Heart left ventricle (tissue), 13 donors: ENCODE measurements around the gene SLX9.

Source experiments
- CTCF ChIP-seq, 12 donors: fragments of 200-600 bp; sonication (generic) in 4 of 12; IDR thresholded peaks; one replicate each; pipeline versions ENCODE4 v1.5.0 to v1.8.0; 2018 to 2022; ENCODE audit warnings: antibody characterized with exemption in 12 of 12, mild to moderate bottlenecking in 5 of 12
- POLR2A ChIP-seq, 2 donors: fragments of 450-650 bp; IDR thresholded peaks; one replicate each; pipeline ENCODE4 v1.6.1; 2017; ENCODE audit warnings: antibody characterized with exemption in 2 of 2, mild to moderate bottlenecking in 2 of 2, moderate library complexity in 2 of 2
- donor health status: ischemic (EF 13 %, LVEDD 7.1; RV severe dilation, severe dysfunction).
- donor health status: DM: no; HTN: yes; CAD: no.
- donor health status: DM: no; HTN: no; CAD: no.
- donor health status: ischemic (EF 25% LVEDD 6.9; RV normal size, moderate dysfunction).
- donor health status: ischemic (EF 25% LVEDD 5.7; RV mildly dilated, moderate dysfunction).
- donor health status: ischemic (EF 35%, LVEDD 5.7; RV mildly dilated, moderate dysfunction).
- donor health status: nonischemic (EF 11% LVEDD 7.7; RV severe dilation, severe dysfunction).
- donor health status: DM: yes; HTN: yes; CAD: no.
- donor health status: PGD.
- donor health status: ischemic (EF 29% LVEDD 5.4; RV normal size, mild dysfunction).
- donor health status: nonischemic (EF 23%, LVEDD 6.1; RV moderate dilation, normal function).

DNA sequence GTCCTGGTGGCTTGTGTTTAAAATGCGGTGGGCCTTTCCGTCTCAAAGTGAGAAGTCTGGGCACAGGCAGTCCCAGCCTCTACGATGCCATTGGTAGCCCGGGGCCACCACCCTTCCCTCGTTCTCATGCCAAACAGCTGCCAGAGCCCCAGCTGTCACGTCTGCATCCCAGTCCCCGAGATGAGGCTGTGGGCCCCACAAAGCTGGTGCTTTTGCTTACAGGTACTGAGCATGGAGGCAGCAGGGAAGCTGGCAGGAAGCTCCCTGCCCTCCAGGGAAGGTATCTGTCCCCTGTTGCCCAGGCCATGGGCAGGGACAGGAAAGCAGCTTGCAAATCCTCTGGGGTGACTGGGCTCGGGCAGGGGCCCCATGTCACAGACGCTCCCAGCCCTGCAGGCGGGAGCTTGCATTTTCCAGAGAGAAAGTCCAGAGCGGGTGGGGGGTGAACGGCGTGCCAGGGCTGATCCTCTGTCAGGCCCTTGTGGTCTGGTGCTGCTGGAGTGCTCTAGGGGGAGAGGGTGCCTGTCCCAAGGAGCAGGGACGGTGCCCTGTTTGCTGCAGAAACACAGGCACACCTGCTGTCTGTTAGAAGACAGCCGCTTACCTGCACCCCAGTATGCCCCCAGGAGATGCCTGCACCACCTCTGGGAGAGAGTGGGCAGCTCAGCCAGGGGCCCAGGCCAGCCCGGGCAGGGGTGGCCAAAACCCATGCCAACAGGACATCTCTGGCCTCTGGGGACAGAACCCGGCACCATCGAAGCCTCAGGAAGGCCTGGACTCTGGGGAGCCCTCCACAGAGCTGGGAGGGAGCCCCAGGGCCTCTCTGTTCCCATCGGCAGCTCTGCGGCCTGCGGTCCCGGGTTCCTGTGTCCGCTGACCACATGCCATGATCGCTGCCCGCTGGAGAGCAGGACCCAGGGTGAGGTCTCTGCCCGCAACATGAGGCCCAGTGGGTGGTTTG, 45.9 kb downstream of the SLX9 start:
- no peak for TF ChIP-seq CTCF (IDR thresholded peaks at IDR 0.05)
- TF ChIP-seq POLR2A (IDR thresholded peaks at IDR 0.05) = no peak
